HG02970 (cell line): Measurements from ENCODE around the gene SLC38A8.

Source experiments
- ATAC-seq: cut with Tn5 transposase; IDR thresholded peaks from one replicate; pipeline ENCODE4 v1.9.1; 2021; ENCODE audit warnings: mild to moderate bottlenecking, moderate library complexity, moderate number of reproducible peaks; ENCODE audit not compliant: unreplicated experiment, low FRiP score

Gene SLC38A8

GRCh38 chr16:83973077-83973476 is 69.5 kb downstream of the SLC38A8 start:
- ATAC-seq, result no peak

- no peak for ATAC-seq
Measured at GRCh38 chr16:83972256-83973008, 70.2 kb downstream of the SLC38A8 start.

GRCh38 chr16:83971165-83972130 is 71.1 kb downstream of the SLC38A8 start:
- ATAC-seq, result no peak

GRCh38 chr16:83970430-83970815 is 72.2 kb downstream of the SLC38A8 start:
- ATAC-seq, result no peak

- ATAC-seq, result no peak
Measured at GRCh38 chr16:83969771-83970429, 72.7 kb downstream of the SLC38A8 start.

GRCh38 chr16:83968891-83969649 is 73.5 kb downstream of the SLC38A8 start:
- no peak for ATAC-seq

GRCh38 chr16:83968306-83968851 is 74.2 kb downstream of the SLC38A8 start:
- ATAC-seq, result no peak

GRCh38 chr16:83967838-83968305 is 74.7 kb downstream of the SLC38A8 start, which contains the start of gene NECAB2:
Gene NECAB2 (plus strand): TSS chr16:83968244. CDS start chr16:83968649, 405 bp downstream.
- ATAC-seq, result no peak

- no peak for ATAC-seq
Measured at GRCh38 chr16:83967091-83967490, 75.5 kb downstream of the SLC38A8 start.

GRCh38 chr16:83966153-83966696 is 76.4 kb downstream of the SLC38A8 start:
- no peak for ATAC-seq

- ATAC-seq, result no peak
Measured at GRCh38 chr16:83965444-83966152, 77.0 kb downstream of the SLC38A8 start.

- ATAC-seq, result no peak
Measured at GRCh38 chr16:83964684-83965443, 77.7 kb downstream of the SLC38A8 start.

GRCh38 chr16:83963277-83964119 is 79.1 kb downstream of the SLC38A8 start:
- no peak for ATAC-seq

- no peak for ATAC-seq
Measured at GRCh38 chr16:83961591-83961990, 81.0 kb downstream of the SLC38A8 start.

GRCh38 chr16:83960521-83961249 is 81.9 kb downstream of the SLC38A8 start:
- no peak for ATAC-seq
